ENCODE data around the gene SLC12A9.

- TF ChIP-seq POLR2A (IDR thresholded peaks at IDR 0.05) (no peak), CTCF (IDR thresholded peaks at IDR 0.05) (no peak), POLR2AphosphoS5 (IDR thresholded peaks at IDR 0.05) (no peak)
Observed at GRCh38 chr7:100878685-100879084, 26.2 kb downstream of the SLC12A9 start.
